GM19324 (cell line): ENCODE results near the gene FZD4.
A peak's percentile ranks its signal among the peaks of the same experiment; 100 is the strongest.
"Not testable (repeated sequence)": the region's sequence is repeated elsewhere in the genome, so short reads cannot be mapped to it uniquely, and the experiment has no call there.

Experiments used
- ATAC-seq: cut with Tn5 transposase; IDR thresholded peaks from one replicate; pipeline ENCODE4 v1.9.1; 2021; ENCODE audit warnings: mild to moderate bottlenecking, moderate library complexity; ENCODE audit not compliant: unreplicated experiment, low FRiP score

The FZD4 gene

DNA sequence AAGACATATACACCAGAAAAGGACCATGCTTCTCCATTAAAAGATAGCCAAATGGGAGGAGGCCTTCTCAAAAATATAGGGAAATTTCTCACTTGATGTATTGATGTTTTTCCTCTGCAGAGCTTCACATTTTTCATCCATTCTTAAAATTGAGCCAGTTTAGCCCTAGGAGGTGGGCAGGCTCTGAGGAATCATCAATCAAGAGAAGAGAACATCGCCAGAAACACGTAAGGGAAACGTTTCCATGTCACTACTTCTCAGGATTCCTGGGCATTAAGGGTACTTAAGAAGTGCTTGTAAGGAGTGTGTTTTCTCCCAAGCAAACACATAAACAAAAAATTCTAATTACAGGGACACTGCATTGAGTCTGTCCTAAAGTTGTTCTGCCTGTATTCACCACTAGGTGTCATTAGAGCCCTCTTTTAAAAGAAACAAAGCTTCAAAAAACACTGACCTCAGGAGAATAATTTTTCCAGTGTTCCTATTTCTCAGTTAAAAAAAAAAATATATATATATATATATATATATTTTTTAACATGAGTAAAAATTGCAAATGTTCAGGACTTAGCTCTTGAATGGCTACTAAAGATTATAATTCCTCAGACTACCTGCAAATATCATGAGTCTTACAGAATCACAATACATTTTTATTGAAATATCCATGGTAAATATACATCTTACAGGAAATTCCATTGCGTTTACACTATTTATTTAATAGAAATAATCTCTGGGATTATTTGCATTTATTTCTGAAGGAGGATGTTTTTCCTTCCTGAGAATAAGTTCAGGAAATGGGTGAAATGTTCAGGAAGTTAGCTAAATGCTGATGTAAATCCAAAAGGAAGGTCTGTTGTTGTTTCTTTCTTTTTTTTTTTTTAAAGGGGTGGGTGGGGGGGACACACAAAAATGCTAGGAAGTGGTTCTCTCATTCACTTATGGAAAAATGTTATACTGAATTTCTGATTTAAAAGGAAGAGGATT, 16.0 kb downstream of the FZD4 start:
- no peak for ATAC-seq

GRCh38 chr11:86938203-86938899, 16.8 kb downstream of the FZD4 start:
- ATAC-seq = no peak

- ATAC-seq = not testable (repeated sequence)
Measured at GRCh38 chr11:86937193-86937806, 17.9 kb downstream of the FZD4 start.

DNA sequence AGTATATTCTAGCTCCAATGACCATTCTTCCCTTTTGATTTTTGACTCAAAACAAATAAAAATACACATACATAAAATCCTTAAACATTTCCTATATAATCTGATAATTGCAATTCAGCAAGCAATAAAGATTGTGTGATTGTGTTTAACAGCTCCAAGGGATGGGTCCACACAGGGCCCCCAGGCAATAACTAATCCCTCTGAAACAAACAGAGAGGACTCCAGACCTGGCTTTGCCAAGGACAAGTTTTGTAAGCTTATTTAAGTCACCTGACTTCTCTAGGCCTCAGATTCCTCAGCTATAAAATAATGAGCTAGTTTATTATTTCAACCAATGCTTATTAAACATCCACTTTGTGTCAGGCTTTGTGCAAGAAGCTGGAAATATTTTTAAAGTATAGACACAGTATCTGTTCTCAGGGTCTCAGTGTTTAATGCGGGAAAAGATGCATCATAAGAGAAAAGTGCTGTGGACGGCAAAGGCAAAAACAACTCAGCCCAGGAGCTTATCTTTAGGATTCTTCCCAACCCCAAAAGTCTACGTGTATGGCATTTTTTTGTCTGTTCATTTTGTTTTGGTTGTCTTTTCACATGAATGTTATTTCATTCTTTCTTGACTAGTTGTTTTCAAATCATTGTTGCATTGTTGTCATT, 20.1 kb downstream of the FZD4 start:
- ATAC-seq = no peak

- no peak for ATAC-seq
Measured at GRCh38 chr11:86934582-86934900, 20.7 kb downstream of the FZD4 start.

GRCh38 chr11:86933891-86934581, 21.2 kb downstream of the FZD4 start:
- ATAC-seq = no peak

DNA sequence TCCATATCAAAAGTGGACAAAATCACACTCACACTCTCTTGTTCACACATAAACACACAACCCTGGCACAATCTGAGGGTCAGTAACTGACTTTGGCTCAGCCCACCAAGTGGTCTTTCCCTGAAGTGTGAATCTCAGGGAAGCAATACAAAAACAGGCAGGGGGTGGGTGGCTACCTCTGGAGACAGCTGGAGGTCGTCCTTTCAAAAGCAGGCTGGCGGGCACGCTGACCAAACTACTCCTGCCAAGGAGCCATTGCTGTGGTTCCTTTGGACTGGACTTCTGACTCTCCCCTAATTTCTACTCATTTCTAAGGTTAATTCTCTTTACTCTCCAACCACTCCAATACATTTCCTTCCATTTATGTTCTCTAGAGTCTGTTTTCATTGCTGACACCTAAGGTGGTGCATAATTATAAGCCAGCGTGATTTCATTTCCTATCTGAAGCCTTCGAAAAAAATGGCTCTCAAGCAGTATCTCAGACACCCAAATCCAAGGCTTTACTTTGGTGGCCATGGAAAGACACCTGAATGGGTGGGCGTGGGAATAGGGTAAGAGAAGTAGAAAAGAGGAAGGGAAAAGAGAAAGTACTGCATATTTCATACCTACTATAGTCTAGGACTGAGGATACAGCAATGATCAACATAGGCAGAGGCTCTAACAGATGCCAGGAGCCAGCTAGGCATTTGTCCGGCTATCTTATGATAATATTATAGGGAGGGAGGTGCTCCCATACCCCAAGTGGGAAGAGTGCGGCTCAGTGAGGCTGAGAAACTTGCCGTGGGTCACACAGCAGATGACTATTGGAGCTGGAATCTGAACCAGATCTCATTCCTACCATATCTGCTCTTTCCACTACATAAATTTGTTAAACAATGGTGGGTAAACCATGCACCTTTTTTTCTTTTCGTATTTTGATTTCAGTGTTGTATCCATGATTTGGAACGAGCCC, 22.0 kb downstream of the FZD4 start:
- ATAC-seq = no peak

DNA sequence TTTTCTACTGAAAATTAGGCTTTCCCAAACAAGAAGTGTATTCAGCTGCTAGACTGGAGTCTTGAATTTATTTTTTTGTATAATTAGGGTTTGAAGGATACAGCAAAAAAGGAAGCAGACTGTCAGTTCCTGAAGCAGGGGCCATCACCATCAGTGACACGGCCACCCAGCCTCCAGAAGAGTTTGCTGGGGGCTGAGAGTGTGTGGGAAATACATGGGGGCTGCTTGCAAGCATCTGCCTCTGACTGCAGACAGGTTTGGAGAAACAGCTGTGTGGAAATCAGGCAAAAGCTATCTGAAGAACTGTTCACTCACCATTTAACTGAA, 23.0 kb downstream of the FZD4 start:
- no peak for ATAC-seq

GRCh38 chr11:86931548-86932258, 23.5 kb downstream of the FZD4 start:
- ATAC-seq = no peak

GRCh38 chr11:86930957-86931547, 24.1 kb downstream of the FZD4 start:
- ATAC-seq = no peak

- no peak for ATAC-seq
Measured at GRCh38 chr11:86926975-86927374, 28.2 kb downstream of the FZD4 start.

DNA sequence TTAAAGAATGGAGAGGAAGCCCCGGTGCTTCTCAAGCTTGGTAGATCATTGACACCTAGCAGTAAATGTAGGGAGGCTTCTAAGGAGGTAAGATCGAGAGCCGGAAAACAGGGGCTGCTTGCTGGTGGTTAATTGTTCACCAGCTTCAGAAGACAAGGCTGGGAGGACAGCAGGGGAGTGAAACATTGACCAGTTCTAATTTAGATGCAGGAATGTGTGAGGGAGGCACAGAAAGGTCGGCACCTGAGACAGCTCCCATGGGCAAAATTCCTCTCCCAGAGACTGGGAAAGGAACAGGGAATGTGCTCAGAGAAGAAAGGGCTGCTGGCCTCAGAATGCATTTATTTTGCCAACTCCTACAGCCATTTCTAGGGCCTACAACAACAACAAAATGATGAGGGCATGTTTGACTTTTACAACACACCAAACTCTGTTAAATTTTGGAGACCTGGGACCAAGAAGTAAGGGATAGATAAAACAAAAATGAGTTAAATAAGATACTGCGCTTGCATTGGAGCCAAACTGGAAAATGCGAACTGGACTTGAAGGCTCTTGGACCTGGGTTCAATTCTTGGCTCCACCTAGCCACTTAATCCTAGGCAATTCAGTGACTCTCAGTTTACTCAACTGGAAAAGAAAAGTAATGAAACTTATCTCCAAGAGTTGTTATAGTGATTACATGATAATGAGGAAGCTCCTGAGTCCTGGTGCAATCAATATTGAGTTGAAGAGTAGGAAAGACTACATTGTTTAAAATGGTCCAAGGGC, 31.0 kb downstream of the FZD4 start:
- ATAC-seq = no peak

DNA sequence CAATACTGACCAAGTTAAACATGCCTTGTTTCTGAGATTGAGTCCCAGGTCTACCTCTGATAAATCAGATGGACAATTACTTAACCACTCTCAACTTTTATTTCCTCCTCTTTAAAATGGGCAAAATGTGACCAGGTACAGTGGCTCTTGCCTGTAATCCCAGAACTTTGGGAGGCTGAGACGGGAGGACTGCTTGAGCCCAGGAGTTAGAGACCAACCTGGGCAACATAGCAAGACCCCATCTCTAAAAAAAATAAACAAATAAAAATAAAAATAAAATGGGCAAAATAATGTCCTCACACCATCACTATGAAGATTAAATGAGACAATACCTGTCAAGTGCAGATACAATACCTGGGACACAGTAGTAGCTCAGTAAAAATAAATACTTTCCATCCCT, 33.0 kb downstream of the FZD4 start:
- no peak for ATAC-seq

DNA sequence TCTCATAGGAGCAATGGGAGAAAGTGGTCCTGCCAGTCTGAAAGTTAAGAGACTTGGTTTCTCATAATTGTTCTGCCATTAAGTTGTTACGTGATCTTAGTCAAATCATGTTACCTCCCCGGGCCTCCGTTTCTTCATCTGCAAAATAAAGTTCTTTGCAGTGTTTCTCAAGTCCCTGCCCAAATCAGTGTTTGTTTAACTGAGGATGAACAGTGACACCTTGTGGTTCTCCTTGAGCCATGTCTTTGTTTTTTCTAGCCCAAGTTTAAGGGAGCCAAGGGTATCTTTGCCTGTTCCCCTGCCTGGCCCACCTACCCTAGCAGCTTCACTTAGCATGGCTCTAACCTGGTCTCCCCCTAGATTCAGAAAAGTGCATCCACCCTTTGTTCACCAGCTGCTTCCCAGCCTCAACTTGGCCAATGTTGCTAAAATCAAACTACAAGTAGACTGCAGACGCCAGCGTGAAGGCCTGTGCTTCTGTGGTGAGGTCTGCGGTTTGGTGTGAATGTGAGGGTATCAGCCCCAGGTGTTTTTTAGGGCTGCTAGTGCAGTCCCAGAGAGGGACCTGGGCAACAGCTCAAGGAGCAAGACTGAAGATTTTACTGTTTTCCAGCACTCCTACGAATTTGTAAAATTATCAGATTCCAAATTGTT, 35.5 kb downstream of the FZD4 start:
- peak; percentile 55 for ATAC-seq

GRCh38 chr11:86918973-86919372, 36.2 kb downstream of the FZD4 start:
- no peak for ATAC-seq

GRCh38 chr11:86918496-86918895, 36.7 kb downstream of the FZD4 start:
- no peak for ATAC-seq

GRCh38 chr11:86917589-86917988, 37.6 kb downstream of the FZD4 start:
- ATAC-seq = no peak
